Stimulated activated CD4-positive, alpha-beta T cell treated with anti-CD3 and anti-CD28 coated beads, TNF-alpha, amount 100 ng/mL, for 1 hour (primary cell): ENCODE data around the gene VSIG10L.

Experiments
- DNase-seq, 3 donors: peaks; one replicate each; pipeline ENCODE4 v3.0.0-alpha.2; 2020; ENCODE audit warnings: low read depth in 3 of 3, low spot score in 1 of 3

The VSIG10L gene

DNA sequence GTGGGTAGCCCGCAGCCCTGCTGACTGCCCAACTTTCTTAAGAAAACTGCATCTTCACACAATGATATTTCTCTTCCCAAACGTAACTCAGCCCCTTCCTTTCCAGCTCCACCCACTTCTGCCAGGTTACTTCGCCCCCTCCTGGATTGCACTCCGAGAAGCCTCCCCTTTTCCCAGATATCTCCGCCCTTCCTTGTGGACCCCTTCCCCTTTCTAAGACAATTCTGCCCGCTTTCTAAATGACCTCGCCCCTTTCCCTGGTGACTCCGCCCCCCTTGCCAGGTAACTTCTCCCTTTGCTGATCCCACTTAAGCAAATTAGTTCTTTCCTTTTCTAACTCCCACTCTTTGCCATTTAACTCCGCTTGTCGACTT, 2.6 kb downstream of the VSIG10L start:
- DNase-seq: no peak

DNA sequence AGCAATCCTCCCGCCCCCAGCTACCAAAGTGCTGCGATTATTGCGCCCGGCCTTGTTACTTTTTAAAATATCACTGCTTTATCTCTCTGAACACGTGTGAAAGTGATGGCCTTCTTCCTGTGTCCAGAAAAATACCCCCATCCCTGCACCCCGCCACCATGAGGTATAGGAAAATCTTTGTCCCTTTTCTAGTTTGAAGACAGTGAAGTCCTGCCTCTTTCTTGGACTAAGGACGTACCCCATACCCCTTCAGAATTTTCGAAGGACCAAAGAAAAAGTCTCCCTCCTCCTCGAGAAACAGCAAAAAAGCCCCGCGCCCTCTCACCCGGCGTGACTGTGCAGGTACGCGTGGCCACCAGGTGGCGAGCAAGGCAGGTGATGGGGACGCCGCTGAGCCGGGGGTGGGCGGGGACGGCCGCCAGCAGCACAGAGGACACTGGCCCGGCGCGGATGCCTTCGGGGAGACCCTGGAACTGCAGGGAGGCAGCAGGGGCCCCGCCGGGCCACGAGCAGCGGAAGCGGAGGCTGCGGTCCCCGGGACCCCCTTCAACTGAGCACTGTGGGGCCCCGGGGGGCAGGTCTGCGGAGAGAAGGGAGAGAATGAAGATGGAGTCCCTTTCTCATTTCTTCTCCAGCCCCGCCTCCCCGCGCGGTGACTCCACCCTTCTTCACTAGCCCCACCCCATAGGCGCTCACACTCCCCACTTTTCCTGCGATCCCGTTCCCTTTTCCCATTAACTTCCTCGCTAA, 3.2 kb downstream of the VSIG10L start:
- peak; percentile 53 to 82 (median 65) for DNase-seq

DNA sequence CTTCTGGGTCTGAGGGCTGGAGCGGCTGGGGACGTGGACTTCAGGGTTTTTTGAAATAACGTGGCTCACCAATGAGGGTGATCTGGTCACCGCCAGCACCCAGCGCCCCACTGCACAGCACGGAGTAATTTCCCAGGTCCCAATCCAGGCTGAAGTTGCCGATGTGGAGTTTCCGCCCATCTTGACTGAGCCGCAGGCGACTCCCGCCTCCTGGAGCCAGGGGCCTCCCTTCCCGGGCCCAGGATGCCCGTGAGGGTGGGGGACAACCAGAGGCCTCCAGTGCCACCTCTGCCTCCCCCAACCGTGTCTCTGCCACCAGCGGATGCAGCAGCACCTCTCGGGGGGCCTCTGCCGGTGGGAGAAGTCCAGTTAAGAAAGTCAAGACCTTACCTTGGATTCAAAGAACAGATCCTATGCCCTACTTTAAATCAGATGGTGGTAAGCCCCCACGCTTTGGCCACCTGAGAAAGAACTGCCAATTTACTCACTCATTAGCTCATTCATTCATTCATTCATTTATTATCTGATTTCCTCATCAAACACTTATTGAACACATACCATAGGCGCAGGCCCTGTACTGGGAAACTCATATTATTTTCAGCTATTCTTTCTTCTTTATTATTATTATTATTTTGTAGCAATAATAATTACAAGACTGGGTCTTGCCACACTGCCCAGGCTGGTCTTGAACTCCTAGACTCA, 3.9 kb downstream of the VSIG10L start:
- DNase-seq: no peak

DNA sequence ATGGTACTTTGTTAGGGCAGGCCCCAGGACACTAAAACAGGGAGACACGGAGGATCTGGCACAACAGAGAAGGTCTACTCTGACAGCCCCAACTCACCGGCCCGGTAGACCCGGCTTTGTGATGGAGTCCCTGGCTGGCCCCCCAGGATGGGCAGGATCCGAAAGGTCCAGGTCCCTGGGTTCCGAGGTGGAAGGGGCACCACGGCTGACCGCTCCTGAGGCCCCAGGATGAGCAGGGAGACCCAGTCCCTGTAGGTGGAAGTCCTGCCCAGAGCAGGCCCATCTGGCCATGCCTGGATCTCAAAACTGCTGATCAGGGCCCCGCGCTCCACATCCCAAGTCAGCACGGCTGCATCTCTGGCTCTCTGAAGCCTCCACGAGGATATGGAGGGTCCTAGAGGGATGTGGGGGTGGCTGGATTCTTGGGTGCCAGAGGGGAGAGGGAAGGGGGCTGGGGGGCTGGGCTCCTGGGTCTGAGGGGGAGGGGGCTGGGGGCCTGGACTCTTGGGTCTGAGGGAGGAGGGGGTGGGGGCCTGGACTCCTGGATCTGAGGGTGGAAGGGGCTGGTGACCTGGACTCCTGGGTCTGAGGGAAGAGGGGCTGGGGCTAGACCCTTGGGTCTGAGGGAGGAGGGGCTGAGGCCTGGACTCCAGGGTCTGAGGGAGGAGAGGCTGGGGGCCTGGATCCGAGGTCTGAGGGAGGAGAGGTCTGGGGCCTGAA, 4.6 kb downstream of the VSIG10L start:
- no peak for DNase-seq

DNA sequence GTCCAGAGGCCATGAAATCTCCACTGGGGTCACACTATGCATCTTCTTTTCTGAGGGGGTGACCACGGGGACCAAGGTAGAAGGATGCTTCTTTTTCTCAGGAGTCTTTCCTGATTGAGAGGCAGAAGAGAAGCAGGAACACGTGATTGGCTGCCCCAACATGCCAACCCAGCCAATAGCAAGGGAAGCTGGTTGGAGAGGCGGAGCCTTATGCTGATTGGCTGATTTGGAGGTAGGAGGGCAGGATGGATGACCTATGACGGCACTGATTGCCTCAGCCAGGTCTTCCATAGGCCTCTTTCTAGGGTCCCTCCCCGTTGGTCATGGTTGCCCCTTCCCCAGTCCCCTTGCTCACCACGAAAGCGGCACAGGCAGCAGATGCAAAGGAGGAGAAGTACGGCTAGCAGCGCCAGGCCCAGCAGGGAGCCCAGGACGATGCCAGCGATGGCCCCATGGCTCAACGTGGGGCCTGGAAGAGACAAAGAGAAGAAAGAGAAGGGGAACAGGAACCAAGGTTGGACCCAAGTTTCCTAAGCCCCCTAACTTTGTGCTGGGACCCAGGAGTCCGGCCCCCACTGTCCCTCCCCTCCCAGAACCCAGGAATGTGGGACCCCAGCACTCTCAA, 8.0 kb downstream of the VSIG10L start:
- DNase-seq: no peak

DNA sequence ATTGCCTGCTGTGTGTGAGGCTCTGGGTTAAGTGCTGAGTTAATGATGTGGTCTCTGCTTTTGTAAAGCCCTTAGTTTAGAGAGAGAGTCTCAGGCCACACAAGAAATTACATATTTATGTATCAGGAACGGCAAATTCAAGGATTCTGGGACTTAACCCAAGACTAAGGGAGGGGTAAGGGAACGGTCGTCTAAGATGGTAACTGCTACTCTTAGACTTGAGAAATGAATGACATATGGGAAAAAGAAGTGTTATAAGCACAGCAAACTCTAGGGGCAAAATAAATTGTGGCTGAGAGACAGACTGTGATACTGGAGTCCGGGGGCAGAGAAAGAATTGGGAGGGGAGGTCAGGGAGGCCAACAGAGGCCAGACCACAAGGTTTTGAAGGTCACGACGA, 10.2 kb downstream of the VSIG10L start:
- DNase-seq: no peak

DNA sequence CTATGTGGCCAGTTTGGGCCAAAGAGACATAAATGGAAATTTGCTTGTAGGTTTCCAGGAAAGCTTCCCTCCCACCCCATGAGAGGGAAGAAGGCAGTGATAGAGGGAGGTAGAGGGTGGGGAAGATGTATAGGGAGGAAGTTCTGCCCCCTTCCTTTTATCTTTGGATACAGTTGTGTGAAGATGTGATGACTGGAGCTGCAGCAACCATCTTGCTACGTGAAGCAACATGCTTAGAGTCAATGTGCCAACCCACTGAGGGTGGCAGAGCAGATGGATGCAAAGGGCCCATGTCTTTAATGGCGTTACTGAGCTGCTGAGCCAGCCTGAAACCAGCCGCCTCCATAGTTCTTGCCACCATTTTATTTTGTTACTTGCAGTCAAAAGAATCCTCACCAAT, 10.7 kb downstream of the VSIG10L start:
- DNase-seq: no peak

DNA sequence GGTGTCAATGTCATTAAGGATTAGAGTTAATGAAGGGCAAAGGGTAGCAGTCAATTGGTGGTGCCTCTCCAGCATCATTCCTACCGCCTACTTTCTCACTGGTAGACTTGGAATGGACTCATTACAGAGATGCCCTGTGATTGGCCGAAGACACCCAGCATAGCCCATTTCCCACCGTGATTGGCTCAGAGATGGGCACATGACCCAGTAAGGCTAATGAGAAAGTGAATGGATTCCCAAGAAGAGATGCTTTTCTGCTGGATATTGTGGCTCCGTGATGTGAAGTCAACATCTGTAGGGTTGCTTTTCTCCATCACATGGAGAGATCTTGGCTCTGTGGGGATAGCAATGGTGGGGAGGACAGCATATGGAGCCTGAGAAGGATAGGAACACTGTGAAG, 11.6 kb downstream of the VSIG10L start:
- DNase-seq: no peak

DNA sequence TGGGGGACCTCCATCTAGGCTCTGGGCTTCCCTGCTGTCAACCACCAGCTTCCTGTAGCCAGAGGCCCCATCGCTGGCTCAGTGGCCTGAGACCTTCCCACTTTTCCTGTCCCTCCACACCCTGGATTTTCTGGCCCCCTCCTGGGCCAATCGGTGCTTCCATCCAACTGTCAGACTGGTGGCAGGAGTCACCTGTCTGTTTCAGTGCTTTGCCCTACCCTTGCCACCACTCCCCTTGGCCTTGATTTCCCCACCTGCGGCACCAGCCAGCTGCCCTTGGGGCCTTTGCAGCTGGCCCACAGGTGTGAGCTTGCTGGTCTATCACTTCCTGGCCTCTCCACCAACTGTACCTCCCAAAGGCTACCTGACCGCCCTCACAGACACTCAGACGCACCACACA, 12.5 kb downstream of the VSIG10L start:
- no peak for DNase-seq

DNA sequence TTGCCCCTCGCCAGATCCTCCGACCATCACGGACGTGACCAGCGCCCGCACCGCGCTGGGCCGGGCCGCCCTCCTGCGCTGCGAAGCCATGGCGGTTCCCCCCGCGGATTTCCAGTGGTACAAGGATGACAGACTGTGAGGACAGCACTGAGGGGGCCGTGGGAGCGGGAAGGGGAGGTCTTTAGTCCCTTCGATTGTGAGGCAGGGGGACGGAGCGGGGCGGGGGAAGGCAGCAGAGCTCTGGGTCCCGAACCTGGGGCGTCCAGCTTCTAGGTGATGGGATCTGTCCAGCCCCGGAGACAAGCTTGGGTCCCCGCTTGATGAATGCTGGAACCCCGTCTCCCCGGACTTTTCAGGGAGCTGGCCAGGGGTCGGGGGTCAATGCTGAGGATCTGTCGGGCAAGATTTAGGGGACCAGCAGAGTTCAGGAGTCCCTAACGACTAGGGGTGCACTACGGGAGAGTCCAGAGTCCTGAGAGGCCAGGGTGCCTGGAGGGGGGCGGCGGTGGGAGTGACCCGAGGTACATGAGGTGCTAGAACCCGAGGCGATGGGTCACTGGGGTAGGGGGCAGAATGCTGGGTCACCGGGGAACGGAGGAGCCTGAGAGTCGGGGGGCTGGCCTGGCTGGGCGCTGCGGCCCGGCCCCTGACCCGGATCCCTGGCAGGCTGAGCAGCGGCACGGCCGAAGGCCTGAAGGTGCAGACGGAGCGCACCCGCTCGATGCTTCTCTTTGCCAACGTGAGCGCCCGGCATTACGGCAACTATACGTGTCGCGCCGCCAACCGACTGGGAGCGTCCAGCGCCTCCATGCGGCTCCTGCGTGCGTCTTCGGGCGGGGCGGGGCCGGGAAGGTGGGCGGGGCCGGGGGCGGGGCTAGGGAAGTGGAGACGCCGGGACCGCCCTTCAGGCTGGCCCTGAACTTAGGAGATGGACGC, 14.6 kb downstream of the VSIG10L start:
- peak in 1 of 3 donors; percentile 37 for DNase-seq

DNA sequence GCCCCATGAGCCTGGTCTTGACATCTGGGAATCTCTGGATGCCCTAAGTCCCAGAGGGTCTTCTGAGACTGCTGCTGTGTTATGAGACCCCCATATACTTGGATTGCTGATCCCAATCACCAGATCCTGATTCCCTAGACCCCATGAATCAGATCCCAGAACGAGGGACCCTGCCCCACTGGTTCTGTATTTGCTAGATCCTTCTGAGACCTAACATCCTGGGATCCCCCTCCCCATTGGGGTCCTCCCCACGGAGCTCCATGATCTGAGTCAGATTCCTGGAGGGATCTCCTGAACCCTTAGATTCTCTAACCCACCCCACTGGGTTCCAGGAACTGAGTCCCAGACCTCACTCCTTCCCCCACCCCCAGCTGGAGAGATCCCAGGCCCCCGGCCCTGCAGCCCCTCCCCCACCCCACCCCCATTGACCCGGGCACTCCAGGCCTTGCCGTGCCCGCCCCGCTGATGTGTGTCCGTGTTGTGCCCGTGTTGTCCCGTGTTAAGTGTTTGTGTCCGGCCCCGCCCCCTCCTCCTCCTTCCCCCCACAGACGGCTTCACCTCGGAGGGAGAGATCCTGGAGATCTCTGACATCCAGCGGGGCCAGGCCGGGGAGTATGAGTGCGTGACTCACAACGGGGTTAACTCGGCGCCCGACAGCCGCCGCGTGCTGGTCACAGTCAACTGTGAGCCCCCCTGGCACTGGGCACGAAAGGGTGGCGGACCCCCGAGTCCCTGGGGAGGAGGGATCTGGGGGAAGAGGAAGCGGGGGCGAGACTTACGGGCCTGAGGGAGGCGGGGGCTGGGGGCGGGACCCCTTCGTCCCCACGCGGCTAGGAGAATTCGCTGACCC, 15.5 kb downstream of the VSIG10L start:
- DNase-seq: no peak

DNA sequence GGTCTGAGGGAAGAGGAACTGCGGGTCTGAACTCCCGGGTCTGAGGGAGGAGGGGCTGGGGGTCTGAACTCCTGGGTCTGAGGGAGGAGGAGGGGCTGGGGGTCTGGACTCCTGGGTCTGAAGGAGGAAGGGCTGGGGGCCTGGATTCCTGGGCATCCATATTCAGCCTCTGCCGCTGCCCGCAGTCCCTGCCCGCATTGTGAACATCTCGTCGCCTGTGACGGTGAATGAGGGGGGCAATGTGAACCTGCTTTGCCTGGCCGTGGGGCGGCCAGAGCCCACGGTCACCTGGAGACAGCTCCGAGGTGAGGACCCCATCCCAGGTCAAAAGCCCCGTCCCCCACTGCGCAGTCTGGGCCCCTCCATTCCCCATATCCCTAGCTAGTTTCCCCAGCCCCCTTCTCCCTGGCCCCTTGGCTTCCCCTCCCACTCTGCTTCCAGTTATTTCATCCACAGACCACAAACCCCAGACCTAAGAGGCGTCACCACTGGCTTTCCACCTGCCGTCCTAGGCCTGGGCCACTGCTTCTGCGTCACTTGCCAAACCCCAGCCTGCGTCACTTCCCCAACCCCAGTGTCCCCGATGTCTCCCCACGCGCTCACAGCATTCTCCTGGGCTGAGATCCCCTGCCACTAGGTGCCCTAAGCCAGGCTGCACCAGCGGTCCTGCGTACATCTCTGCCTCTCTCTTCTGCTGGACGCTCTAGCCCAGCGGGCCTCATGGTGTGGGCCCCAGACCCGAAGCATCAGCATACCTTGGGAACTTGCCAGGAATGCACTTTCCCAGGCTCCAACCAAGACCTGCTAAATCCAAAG, 16.6 kb downstream of the VSIG10L start:
- DNase-seq: no peak

DNA sequence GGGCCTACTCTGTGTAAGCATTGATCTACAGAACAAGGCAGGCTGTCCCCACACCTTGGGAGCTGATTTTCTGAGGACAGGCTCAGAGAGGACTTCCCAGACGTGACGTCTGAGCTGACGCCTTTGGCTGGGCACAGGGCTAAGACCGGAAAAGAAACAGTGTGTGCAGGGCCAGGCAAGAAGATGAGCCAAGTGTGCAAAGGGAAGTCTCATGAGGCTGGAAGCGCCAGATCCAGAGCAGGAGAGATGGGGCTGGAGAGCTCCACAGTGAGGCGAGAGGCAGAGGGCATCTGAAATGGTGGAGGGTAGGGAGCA, 17.8 kb downstream of the VSIG10L start:
- no peak for DNase-seq

DNA sequence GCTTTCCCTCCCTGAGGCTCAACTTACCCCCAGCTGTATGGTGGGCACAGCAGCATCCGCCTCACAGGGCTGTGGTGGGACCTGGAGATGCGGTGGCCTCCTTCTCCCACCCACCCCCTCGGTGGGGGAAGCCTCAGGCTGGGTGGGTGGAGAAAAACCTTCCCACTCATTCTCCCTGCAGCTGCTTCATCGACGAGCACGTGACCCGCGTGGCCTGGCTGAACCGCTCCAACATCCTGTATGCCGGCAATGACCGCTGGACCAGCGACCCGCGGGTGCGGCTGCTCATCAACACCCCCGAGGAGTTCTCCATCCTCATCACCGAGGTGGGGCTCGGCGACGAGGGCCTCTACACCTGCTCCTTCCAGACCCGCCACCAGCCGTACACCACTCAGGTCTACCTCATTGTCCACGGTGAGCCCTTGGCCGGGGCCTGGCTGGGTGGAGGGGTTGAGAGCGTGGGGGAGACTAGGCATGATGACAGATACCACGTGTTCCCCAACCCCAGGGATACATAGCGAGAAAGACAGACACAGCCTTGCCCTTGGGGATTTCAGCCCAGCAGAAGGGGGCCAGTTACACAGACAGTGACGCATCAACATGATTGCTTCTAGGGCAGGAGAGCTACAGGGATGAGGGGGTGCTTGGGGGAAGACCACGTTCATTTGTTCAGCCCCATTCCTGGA, 18.3 kb downstream of the VSIG10L start:
- DNase-seq: no peak

DNA sequence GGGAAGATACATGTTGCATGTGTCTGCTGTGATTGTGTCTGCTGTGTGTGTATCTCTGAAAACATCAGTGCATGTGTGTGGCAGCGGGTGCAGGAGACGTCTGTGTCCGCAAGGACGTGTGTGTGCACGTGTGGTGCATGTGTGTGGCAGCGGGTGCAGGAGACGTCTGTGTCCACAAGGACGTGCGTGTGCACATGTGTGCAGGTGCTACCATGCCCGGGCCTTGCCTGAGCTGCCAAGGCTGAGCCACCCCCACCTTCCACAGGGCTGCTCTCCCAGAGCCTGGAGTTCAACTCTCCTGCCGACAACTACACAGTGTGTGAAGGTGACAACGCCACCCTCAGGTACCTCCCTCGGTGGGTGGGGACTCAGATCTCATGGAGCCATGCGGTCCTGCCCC, 20.1 kb downstream of the VSIG10L start:
- no peak for DNase-seq

DNA sequence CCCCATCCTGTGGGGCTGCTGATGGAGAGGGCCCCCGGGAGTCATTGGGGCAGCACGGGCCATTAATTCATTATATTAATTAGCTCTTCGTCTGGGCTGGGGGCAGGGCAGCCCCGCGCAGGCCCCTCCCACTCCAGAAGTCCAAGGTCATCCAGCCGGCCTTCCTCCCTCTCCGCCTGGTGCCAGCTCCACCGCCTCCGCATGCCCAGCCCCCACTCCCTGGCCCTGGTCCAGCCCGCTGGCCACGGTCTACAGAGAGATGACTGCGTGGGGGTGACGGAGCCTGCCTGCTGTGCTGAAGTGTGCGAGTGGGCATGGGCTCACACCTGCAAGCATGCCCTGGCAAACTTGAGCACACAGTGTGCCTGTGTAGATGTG, 21.7 kb downstream of the VSIG10L start:
- no peak for DNase-seq

DNA sequence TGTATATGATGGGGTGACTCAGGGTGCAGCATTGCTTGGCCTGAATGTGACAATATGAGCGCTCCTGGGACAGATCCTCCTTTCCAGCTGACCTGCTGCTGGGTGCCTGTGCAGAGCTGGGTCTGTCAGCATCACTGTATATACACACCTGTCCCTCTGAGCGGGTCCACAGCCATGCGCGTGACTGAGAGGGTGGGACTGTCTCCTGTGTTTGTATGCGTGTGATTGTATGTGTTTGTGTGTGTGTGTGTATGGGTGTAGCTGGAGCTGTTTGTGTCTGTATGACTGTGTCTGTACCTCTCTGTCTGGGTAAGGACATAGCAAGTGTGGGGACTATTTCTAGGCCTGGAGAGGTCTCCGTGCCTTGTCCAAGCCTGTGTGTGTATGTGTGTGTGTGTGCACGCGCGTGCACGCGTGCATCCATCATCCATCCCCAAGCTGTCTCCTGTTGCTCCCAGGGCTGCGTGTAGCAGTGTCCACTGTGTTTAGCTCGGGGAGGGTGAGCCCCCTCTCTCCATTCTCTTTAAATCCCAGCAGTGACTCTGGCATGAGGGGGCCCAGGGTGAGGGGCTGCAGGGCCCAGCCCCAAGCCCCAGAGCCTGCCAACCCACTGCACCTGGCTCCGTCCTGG, 22.2 kb downstream of the VSIG10L start:
- DNase-seq: no peak
